ENCODE results near the gene VASN. TPM values are rescaled to one million over a fixed set of nuclear protein-coding genes. Genes with fewer than 3 reads are reported as not detected.

The VASN gene
- total and polyA plus RNA-seq, 9 of the 15 experiments (the other 6 are each of a cell fraction or from before 2014, with no cell fraction given) = 0.01 to 2.5 (median 0.41) TPM; not detected in 1

GRCh38 chr16:4415538-4416199, 44.0 kb downstream of the VASN start (continued):
- TF ChIP-seq RBFOX2 (IDR thresholded peaks at IDR 0.05; ENCODE audit: low read depth, low read length) (no peak), CXXC5 (CRISPR knock-in tag; IDR thresholded peaks at IDR 0.05) (0 out of 2 replicates have a peak, but pooled peaks have one; percentile 8), SIRT6 (IDR thresholded peaks at IDR 0.05; ENCODE audit: low read depth, low read length) (no peak), RBBP5 (IDR thresholded peaks at IDR 0.05; ENCODE audit: borderline replicate concordance, insufficient read depth, low read length, poor library complexity, severe bottlenecking) (peak; percentile 79), NBN (IDR thresholded peaks at IDR 0.05; ENCODE audit: low read depth) (no peak; the same call in 1 of the 2 replicates), LEF1 (IDR thresholded peaks at IDR 0.05) (peak; percentile 49; the same call in 1 of the 2 replicates), MAX (CRISPR knock-in tag; IDR thresholded peaks at IDR 0.05) (peak; percentile 23; the same call in 1 of the 2 replicates), BRCA1 (IDR thresholded peaks at IDR 0.05) (no peak), BRCA1 (CRISPR knock-in tag; IDR thresholded peaks at IDR 0.05) (no peak), JUND (IDR thresholded peaks at IDR 0.05; ENCODE audit: borderline replicate concordance, low read depth, low read length) (peak; percentile 58; the same call in 1 of the 2 replicates), JUND (tag; IDR thresholded peaks at IDR 0.05; ENCODE audit: borderline replicate concordance, low read depth, low read length) (no peak), ZNF511 (CRISPR knock-in tag; IDR thresholded peaks at IDR 0.05) (no peak), HMGN3 (IDR thresholded peaks at IDR 0.05; ENCODE audit: borderline replicate concordance, extremely low read depth, insufficient read length, low read depth, low read length) (no peak), XRCC3 (IDR thresholded peaks at IDR 0.05) (no peak), PTTG1 (tag; IDR thresholded peaks at IDR 0.05; ENCODE audit: low read depth) (no peak), SETDB1 (IDR thresholded peaks at IDR 0.05; ENCODE audit: low read length) (no peak)
- TF ChIP-seq, protein P1, sequence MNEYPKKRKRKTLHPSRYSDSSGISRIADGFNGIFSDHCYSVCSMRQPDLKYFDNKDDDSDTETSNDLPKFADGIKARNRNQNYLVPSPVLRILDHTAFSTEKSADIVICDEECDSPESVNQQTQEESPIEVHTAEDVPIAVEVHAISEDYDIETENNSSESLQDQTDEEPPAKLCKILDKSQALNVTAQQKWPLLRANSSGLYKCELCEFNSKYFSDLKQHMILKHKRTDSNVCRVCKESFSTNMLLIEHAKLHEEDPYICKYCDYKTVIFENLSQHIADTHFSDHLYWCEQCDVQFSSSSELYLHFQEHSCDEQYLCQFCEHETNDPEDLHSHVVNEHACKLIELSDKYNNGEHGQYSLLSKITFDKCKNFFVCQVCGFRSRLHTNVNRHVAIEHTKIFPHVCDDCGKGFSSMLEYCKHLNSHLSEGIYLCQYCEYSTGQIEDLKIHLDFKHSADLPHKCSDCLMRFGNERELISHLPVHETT (CRISPR knock-in tag; conservative IDR thresholded peaks at IDR 0.05 in 1 of 2, IDR thresholded peaks at IDR 0.05 in 1 of 2) = no peak
- TF ChIP-seq, protein P2, sequence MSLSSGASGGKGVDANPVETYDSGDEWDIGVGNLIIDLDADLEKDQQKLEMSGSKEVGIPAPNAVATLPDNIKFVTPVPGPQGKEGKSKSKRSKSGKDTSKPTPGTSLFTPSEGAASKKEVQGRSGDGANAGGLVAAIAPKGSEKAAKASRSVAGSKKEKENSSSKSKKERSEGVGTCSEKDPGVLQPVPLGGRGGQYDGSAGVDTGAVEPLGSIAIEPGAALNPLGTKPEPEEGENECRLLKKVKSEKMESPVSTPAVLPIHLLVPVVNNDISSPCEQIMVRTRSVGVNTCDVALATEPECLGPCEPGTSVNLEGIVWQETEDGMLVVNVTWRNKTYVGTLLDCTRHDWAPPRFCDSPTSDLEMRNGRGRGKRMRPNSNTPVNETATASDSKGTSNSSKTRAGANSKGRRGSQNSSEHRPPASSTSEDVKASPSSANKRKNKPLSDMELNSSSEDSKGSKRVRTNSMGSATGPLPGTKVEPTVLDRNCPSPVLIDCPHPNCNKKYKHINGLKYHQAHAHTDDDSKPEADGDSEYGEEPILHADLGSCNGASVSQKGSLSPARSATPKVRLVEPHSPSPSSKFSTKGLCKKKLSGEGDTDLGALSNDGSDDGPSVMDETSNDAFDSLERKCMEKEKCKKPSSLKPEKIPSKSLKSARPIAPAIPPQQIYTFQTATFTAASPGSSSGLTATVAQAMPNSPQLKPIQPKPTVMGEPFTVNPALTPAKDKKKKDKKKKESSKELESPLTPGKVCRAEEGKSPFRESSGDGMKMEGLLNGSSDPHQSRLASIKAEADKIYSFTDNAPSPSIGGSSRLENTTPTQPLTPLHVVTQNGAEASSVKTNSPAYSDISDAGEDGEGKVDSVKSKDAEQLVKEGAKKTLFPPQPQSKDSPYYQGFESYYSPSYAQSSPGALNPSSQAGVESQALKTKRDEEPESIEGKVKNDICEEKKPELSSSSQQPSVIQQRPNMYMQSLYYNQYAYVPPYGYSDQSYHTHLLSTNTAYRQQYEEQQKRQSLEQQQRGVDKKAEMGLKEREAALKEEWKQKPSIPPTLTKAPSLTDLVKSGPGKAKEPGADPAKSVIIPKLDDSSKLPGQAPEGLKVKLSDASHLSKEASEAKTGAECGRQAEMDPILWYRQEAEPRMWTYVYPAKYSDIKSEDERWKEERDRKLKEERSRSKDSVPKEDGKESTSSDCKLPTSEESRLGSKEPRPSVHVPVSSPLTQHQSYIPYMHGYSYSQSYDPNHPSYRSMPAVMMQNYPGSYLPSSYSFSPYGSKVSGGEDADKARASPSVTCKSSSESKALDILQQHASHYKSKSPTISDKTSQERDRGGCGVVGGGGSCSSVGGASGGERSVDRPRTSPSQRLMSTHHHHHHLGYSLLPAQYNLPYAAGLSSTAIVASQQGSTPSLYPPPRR (CRISPR knock-in tag; IDR thresholded peaks at IDR 0.05; ENCODE audit: borderline replicate concordance) = 0 out of 2 replicates have a peak, but pooled peaks have one; percentile 29
- TF ChIP-seq, protein P3, sequence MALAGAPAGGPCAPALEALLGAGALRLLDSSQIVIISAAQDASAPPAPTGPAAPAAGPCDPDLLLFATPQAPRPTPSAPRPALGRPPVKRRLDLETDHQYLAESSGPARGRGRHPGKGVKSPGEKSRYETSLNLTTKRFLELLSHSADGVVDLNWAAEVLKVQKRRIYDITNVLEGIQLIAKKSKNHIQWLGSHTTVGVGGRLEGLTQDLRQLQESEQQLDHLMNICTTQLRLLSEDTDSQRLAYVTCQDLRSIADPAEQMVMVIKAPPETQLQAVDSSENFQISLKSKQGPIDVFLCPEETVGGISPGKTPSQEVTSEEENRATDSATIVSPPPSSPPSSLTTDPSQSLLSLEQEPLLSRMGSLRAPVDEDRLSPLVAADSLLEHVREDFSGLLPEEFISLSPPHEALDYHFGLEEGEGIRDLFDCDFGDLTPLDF (CRISPR knock-in tag; IDR thresholded peaks at IDR 0.05) = no peak

Data from K562 (cell line).